ENCODE results near the gene GRHPR. TPM values are rescaled to one million over a fixed set of nuclear protein-coding genes. Genes with fewer than 3 reads are reported as not detected.

Gene GRHPR
- total RNA-seq, 1 donor from 2014 or later, result 91.6 TPM

DNA sequence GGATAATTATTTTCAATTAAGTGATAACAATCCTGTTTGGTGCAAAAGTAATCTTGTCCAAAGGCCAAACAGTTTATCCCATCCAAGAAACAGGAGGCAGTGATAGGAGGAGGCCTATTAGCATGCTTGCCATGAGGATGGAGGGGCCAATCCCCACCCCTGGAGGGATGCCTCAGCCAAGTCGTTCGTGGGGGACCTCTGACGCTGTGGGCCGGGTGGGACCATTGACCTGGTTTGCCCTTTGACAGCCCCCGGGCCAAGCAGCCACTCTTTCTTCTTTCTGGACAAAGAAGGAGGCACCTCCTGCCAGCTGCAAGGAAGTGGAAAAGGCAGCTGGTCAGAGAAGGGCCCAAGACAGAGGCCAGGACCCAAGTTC is 39.5 kb upstream of the GRHPR start:
- TF ChIP-seq, protein P1, sequence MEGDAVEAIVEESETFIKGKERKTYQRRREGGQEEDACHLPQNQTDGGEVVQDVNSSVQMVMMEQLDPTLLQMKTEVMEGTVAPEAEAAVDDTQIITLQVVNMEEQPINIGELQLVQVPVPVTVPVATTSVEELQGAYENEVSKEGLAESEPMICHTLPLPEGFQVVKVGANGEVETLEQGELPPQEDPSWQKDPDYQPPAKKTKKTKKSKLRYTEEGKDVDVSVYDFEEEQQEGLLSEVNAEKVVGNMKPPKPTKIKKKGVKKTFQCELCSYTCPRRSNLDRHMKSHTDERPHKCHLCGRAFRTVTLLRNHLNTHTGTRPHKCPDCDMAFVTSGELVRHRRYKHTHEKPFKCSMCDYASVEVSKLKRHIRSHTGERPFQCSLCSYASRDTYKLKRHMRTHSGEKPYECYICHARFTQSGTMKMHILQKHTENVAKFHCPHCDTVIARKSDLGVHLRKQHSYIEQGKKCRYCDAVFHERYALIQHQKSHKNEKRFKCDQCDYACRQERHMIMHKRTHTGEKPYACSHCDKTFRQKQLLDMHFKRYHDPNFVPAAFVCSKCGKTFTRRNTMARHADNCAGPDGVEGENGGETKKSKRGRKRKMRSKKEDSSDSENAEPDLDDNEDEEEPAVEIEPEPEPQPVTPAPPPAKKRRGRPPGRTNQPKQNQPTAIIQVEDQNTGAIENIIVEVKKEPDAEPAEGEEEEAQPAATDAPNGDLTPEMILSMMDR (IDR thresholded peaks at IDR 0.05; ENCODE audit: insufficient read depth, low read length, severe bottlenecking), result no peak
- FAIRE-seq (no peak), DNase-seq (ENCODE audit: low read depth) (no peak)
- Histone ChIP-seq H3K27me3 (ENCODE audit: control insufficient read depth, insufficient read depth, low read length) (no peaks in the 10 kb centered on the region), H3K36me3 (ENCODE audit: control insufficient read depth, insufficient read depth, low read length) (no peaks in the 10 kb centered on the region), H3K4me3 (ENCODE audit: low read depth, low read length) (no peak overlapping the region)

DNA sequence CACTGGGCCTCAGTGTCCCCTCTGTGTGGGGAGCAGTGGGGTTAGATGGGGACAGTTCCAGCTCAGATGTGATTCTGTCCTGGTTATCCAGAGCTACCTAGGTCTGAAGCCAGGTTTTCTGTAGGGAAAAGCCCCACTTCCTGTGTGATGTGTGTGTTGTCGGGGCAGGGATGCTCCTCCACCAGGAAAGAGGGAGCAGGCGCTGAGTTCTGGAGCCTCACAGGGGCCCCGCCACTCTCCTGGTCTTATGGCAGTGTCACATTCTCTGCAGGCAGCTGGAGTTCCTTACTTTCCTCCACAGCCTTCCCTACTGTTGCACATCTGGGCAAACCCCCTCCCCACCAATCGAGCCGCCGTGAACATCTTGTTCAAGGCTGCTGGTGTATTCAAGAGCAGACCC is 39.1 kb upstream of the GRHPR start:
- TF ChIP-seq, protein P1 (IDR thresholded peaks at IDR 0.05; ENCODE audit: insufficient read depth, low read length, severe bottlenecking), result no peak

DNA sequence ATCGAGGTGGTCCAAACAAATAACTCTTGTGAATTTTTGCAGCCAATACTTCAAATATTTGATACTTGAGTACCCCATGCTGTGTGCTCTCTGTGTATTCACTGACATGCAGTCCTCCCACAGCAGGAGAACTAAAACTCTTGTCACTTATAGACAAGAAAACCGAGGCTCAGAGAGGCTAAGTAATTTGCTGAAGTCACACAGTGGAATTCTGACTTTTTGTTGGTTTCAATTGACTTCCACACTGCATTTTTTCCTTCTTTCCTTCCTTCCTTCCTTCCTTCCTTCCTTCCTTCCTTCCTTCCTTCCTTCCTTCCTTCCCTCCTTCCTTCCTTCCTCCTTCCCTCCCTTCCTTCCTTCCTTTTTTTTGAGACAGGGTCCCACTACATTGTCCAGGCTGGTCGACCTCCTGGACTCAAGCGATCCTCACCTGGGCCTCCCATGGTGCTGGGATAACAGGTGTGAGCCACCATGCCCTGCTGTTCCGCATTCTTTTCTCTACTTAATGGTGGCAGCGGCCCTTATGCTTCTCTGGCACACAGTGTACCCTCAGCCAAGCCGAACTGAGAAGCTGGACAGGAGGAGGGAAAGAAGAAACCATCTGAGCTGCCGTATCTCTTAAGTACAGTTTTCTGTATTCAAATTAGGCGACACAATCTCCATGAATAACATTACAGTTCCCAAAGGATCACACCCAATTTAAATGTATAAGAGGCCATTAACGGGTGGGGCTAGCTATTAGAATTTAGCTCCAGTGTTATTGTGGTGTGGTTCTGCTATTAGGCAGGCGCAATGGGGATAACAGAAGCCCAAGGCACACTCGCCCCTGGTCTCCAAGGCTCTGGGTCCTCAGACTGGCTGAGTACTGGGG is 38.4 kb upstream of the GRHPR start:
- Histone ChIP-seq H3K36me3 (ENCODE audit: control insufficient read depth, insufficient read depth, low read length) (no peaks in the 10 kb centered on the region), H3K27me3 (ENCODE audit: control insufficient read depth, insufficient read depth, low read length) (no peaks in the 10 kb centered on the region), H3K4me3 (ENCODE audit: low read depth, low read length) (no peak overlapping the region)
- no peak for FAIRE-seq
- TF ChIP-seq, protein P1 (IDR thresholded peaks at IDR 0.05; ENCODE audit: insufficient read depth, low read length, severe bottlenecking), result no peak
- DNase-seq (ENCODE audit: low read depth), result no peak

More for the DNA sequence above, 39.1 kb upstream of the GRHPR start:
- FAIRE-seq (no peak), DNase-seq (ENCODE audit: low read depth) (no peak)
- H3K36me3 ChIP-seq (ENCODE audit: control insufficient read depth, insufficient read depth, low read length), result no peaks in the 10 kb centered on the region
- no peak overlapping the region for H3K4me3 ChIP-seq (ENCODE audit: low read depth, low read length)
- H3K27me3 ChIP-seq (ENCODE audit: control insufficient read depth, insufficient read depth, low read length), result no peaks in the 10 kb centered on the region

DNA sequence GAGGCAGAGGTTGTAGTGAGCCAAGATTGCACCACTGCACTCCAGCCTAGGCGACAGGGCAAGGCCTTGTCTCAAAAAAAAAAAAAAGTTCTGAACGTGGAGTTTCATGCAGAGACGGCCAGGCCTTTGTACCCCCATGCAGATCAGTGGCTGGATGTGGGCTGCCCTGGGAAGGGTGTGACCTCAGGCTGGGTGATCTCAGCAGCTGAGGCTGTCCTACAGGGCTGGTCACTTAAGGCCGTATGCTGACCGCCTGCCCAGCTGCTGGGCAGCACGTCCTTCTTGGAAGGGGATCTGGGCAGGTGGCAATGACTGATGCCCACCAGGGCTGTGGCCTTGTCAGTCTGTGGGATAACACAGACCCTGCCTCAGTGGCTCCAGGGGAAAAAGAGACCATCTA is 37.2 kb upstream of the GRHPR start:
- TF ChIP-seq, protein P1 (IDR thresholded peaks at IDR 0.05; ENCODE audit: insufficient read depth, low read length, severe bottlenecking), result no peak
- no peaks in the 10 kb centered on the region for H3K27me3 ChIP-seq (ENCODE audit: control insufficient read depth, insufficient read depth, low read length)
- no peak overlapping the region for H3K4me3 ChIP-seq (ENCODE audit: low read depth, low read length)
- FAIRE-seq (no peak), DNase-seq (ENCODE audit: low read depth) (no peak)
- no peaks in the 10 kb centered on the region for H3K36me3 ChIP-seq (ENCODE audit: control insufficient read depth, insufficient read depth, low read length)

DNA sequence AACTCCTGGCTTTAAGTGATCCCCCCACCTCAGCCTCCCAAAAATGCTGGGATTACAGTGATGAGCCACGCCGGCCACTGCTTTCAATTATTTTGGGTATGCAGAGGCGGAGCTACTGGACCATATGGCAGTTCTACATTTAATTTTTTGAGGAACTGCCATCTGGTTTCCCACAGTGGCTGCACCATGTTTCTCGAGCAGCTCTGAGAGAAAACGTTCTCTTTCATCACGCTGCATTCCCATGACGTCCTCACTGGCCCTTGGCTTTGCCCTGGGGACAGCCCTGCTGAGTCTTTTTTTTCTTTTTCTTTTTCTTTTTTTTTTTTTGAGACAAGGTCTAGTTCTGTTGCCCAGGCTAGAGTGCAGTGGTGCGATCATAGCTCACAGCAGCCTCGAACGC is 35.5 kb upstream of the GRHPR start:
- no peaks in the 10 kb centered on the region for H3K27me3 ChIP-seq (ENCODE audit: control insufficient read depth, insufficient read depth, low read length)
- FAIRE-seq, result no peak
- TF ChIP-seq, protein P1 (IDR thresholded peaks at IDR 0.05; ENCODE audit: insufficient read depth, low read length, severe bottlenecking), result no peak

More for the DNA sequence above, 35.5 kb upstream of the GRHPR start:
- H3K36me3 ChIP-seq (ENCODE audit: control insufficient read depth, insufficient read depth, low read length), result no peaks in the 10 kb centered on the region
- H3K4me3 ChIP-seq (ENCODE audit: low read depth, low read length), result no peak overlapping the region
- no peak for DNase-seq (ENCODE audit: low read depth)

All from bronchial epithelial cell (primary cell).